Cerebellar nuclear complex (tissue), 1 donor: ENCODE measurements around the gene TMEM163.
"Not testable (repeated sequence)": the region's sequence is repeated elsewhere in the genome, so short reads cannot be mapped to it uniquely, and the experiment has no call there.

Experiments used
- DNase-seq, 2 experiments: peaks; one replicate each; lab custom pipeline; 2025; lab: John Stamatoyannopoulos, UW

Gene TMEM163

DNA sequence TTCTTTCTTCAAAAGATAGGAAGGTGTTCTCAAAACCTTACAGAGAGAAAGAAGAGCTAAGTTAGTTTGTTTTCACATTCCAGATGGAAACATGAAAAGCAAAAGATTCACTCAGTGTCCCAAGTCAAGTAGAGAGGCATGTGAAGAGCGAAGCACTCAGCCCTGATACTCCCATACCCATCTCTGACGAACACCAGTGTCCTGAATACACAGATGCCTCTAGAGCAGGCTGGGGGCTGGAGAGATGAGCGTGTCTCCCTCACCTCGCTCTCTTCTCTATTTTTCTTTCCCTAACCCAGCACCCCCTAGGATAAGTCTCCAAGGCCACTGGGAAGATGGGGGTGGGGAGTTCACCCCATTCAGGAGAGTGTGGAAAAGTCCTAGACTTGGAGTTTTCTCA lies 227.8 kb downstream of the TMEM163 start:
- no peak for DNase-seq

DNA sequence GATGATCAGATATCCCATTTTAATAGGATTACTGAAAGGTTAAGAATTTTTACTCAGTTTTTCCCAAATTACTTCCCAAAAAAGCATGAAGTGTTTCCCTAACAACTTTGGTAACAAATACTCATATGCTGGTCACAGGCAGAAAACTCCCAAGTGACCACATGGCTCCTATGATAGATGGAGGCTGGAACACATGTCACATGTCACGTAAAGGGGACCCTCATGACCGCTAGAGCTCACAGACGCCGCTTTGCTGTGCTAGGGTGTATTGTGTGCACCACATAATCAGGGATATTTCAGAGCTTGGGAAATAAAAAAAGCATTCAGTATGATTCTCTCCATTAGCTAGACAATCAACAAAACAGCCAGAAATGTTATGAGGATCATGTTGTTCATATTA lies 228.2 kb downstream of the TMEM163 start:
- DNase-seq: no peak

DNA sequence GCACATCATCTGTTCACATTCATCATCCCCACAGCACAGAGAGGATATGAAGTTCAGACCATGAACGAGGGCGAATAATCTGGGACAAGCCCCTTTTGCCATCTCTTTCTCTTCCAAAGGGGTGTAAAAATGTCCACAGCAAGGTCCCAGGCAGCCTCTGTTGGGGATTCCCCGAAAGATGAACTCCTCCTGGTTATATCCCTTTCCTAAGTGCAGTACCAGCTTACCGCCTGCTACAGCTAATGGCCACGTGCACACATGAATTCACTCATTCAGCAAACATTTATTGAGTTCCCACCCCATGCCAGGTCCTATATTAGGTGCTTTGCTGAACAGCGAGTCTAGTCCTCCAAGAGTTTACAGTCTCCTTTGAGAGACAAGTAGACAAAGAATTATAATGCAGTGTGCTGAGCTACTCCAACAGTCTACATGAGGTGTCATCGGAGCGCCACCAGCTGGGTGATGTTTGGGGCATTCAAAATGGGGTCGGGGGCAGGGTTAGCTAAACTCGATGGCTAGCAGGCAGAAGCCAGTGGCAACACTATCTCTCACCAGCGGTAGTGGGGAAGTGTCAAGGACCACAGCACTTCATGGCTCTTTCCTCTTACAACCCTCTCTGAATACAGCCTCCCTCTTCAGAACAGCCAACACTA lies 228.9 kb downstream of the TMEM163 start:
- DNase-seq: no peak

DNA sequence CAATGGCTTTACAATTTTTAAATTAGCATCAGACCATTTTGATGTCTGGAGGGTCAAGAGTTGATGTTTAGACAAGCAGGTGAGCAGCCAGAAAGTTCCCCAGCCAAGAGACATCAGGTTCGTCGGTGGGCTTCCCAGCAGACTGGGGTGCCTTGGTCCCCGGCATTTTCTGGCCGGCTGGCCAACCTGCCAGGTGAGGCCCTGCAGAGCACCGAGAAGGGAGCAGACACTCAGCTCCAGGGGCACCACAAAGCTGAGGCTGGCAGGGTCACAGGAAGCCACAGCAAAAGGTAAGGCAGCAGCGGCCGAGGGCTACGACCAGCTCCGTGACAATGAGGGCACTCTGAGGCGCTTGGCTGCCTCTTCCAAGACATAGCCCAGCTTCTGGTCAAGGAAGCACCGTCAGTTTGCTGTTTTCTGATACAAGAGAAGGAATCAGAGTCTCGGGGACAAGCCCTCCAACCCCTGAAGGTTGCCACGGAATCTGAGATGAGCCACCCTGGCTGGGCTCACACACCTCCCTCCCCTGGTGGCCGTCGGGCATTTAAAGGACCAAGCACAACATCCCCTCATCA lies 235.9 kb downstream of the TMEM163 start:
- no peak for DNase-seq

DNA sequence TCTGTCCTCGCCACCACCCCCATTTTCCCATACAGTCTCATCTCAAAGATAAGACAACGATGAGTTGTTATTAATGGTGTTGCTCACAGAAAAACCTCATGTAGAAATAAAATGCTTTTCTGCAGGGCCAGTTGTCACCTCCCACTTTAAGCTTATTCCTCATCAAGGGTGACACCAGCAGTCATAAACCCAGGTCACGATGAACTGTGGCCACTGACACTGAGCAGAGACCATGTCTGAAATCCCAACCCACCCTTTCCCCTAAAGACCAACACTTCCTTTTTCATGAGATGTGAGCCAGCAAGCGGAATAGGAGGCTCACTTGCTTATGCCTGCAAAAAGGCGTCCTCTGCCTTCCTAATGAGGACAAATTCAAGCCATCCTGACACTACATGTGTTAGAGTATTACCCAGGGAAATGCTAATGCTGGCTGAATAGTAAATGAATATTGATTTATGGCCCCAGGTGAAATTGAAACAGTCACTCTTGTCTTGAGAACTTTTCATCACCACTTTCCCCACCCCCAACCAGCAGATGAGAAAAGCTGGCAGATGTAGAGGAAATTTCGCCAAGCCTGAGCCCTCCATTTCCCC lies 236.6 kb downstream of the TMEM163 start:
- no peak for DNase-seq

DNA sequence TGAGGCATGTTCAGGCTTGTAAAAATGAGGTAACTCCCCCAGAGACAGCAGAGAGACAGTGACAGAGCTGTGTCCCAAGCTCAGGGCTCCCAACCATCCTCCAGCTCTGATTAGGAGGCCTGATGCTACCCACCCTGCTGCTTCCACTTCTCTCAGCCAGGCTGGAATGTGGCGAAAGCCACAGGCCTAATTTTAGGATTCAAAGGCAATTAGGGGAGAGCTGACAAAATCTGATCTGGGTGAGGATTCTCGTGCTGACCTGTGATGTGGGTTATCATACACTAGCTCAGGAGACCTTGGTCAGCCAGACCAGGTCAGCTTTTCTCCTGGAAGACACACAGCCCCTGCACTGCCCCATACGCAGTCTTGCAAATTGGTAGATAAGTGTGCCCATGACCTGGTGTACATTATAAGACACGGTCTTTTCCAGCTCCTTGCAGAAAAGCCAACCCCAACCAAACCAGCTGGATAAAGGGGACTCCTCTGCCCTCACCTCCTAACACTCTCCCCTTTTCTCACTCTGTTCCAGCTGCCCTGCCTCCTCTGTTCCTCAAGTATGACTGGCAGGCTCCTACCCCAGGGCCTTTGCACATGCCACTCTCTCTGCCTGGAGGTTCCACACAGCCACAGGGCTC lies 239.0 kb downstream of the TMEM163 start:
- DNase-seq: no peak

DNA sequence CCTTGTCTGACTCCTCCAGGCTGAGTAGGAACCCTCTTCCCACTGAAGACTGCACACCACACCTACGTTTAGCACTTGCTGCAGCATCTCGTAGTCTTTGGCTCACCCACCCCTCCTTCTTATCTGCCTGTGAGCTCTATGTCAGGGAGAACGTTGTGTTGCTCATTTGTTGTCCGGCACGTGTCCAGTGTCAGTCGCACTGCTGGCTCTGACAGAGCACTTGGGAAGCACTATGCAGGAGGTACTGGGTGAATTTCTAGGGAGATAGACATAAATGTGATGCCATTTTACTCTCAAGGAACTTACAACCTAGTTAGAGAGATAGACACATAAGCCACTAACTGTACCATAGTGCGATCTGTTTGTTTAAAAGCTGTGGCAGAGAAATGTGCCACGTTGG lies 241.8 kb downstream of the TMEM163 start:
- DNase-seq: not testable (repeated sequence)

DNA sequence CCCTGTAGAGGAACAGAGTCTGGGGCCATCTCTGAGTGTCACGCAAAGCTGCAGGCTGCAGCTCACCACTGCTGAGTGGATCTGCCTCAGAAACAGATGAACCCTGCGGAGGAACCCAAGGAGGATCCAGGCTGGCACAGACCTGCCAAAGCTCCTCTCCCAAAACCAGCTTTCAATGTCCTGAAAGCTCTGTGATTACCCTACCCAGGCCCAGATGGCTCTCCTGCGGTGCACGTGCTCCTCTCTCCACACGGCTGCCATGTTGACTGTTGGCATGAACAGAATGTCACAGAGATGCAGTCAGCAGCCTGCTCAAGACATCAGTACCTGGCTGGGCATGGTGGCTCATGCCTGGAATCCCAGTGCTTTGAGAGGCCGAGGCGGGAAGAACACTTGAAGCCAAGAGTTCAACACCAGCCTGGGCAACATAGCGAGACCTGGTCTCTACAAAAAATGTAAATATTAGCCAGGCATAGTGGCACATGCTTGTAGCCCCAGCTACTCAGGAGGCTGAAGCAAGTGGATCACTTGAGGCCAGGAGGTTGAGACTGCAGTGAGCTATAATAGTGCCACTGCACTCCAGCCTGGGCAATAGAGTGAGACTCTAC lies 248.1 kb downstream of the TMEM163 start:
- DNase-seq: no peak

DNA sequence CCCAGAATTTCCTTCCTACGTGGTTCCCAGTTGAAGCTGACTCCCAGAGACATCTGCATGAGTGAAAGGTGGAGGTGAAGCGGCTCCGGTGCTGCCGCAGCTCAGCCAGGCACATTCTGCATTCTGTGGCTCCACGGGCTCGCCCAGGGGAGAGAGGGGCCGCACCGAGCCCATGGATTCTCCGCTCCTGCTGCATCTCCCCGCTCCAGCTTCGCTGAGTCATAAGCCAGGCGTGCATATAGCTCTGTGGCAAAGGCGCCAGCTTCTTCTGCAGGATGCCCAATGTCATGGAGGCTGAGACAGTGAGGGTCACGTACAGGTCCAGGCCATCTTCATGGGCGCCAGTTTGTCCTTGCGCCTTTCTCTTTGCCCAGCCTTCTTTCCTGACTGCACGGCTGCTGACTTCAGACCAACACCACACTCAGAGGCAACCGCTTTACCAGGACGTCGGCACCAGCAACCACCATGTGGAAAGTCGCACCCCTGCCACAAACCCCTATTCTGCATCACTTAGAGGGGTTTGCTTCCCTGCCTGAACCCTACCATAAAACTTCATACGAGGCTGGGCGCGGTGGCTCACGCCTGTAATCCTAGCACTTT lies 249.2 kb downstream of the TMEM163 start:
- DNase-seq: no peak

DNA sequence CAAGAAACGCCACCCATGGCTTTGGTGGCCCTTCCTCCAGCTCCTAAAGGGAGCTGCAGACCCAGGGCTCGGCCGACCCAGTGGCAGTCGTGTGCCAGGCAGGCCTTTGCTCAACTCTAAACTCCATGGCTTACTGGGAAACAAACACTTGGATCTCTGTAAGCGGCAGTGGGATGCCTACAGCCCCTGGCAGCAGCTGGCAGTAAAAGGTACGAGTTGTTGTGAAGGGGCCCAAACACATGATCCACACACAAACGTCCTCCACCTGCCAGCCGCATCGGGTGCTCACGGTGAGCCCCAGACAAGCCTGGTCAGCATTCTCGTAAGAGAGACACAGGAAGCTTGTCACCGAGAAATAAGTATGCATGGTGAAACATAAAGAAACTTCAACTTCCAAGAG lies 250.0 kb downstream of the TMEM163 start:
- DNase-seq: no peak

DNA sequence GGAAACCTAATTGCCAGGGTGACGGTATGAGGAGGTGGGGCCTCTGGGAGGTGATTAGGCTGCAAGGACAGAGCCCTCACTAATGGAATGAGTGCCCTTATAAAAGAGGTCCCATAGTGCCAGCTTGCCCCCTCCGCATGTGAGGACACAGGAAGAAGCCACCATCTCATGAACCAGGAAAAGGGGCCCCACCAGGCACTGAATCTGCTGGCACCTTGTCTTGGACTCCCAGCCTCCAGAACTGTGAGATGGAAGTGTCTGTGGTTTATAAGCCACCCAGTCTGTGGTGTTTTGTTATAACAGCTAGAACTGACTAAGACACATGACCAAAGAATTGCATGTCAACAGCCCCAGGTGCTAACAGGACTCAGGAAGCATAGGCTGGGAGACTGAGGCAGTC lies 250.6 kb downstream of the TMEM163 start:
- DNase-seq: no peak

DNA sequence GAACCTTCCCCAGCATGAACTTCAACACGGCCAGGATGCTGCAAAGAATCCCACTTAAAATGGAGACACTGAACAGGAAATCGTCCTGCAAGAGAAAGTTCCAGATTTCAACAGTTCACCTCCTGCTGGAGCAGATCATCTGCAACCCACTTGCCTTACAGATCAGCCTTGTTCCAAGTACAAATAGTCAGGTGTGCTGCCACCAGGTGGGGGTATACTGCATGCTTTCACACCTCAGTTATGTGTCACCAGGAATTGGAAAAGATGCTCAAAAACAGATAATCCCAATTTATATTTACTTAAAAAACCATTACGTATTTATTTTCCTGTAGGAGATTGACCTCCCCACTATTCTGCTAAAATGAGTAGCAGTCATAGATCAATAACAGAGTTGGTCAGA lies 252.7 kb downstream of the TMEM163 start:
- DNase-seq: peak; percentile 35 to 63

DNA sequence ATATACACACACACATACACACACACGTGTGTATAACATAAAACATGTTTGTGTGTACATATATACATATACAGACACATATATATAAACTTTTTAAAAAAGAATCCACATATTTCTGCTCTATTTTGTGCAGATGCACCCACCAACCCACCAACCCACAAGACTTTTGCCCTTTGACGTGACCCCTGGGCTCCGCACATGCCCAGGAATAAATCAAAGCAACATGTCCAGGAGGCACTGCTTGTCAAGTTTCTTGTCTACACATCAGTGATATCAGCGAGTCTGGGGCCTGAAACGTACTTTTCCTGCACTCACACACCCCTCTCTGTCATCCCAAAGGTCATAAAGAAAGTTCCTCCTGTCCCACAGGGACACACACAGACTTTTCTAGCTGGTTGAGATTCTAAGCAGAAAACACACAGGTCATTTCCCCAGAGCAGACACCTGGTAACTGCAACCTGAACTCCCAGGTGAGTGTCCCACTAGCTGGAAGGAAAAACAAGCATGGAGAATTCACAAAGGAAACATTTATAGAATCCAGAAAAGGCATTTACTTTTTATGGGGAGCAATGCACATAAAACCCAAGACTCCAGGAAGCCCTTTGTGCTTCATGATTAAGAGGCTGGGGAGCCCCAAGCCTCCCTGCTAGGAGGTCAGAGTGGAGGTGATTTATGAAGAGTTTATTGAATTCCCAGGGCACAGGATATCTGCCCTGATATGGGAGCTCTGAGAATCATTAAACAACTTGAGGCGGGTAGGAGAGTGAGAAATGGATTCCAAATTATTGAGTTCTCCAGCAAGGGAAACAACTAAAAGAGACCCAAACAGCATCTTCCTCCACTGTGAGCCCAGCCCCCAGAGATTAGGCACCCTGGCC lies 253.3 kb downstream of the TMEM163 start:
- no peak for DNase-seq

DNA sequence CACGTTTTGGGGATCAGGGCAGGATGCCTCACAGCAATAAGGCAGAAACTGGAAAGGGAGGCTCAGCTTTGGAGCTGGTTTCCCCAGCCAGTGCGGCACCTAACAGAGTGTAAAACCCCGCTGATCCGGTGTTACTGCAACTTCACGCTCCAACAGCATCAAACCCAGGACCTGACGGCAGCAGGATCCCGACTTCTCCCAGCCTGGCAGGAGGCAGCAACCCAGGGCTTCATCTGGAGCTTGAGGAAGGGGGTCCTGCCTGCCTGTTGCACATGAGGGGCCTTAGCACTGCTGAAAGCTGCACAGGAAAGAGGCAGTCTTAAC lies 255.1 kb downstream of the TMEM163 start:
- DNase-seq: no peak

DNA sequence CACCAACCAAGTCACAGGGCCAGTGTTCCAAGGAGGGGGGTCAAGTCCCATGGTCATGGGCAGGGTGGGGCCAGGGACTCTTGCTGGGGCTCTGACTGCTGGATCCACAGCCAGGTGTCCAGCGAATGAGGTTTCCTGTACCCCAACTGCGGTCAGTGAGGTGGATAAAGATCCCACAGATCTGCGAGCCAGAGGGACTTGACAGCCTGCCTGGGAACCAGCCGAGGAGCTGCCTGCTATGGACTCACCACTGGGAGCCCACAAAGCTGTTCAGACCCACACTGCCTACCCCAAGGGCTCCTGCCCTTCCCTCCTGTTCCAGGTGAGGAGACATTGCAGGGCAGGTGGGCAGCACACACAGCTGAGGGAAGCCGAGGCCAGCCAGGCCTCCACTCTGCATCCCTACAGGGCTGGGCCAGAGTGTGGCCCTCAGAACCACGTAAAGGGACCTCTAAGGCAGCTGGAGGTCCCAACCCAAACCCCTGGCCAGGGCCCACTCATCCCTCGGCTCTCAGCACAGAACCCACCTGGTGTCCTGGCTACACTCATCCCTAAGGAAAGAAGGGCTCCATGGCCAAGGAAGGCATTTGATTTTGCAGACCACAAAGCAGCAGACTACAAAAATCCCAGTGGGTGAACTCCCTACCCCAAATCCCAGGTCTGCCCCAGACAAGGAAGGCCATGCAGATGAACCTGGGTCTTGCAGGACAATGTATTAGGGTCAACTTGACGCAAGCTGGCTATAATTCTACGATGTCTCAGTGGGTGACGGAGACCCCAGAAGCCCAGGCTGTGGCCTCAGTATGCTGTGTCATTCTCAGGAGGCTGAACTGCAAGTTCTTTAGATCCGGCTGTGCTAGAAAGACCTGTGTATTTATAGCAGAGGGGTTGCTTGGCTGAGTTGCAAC lies 255.8 kb downstream of the TMEM163 start:
- no peak for DNase-seq

DNA sequence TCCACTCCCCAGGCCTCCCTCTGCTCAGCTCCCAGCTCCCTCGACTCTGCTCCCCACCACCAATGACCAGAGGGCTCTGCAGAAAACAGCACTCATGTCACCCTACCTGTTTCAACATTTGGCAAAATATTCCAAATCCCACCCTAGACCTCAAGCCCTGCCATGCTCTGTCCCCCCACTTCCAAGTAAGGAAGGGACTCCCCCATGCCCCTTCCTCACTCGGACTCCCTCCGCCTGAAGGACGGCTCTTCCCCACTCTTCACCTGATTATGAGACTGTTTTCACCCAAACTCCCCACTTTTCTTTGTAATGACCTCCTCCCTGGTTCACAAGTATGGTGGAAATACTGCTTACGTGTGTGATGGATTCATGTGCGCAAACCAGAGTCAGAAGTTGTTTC lies 256.5 kb downstream of the TMEM163 start:
- no peak for DNase-seq

DNA sequence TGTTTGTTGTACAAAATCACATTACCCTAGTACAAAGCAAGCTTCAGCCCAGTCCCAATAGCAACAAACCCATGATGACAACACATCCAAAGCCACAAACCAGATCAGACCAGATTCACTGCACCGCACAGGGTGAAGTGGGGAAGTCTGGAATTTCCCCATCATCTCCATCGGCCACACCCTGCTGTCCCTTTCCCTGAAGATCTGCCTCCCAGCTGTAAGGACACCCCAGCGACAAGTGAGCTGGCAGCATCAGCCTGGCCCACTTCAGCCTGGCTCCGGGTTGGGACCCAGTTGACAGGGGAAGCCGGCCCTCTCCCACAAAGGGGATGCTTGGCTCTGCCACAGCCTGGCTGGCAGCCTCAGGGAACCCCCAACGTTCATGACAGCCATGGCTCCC lies 257.3 kb downstream of the TMEM163 start:
- DNase-seq: no peak

DNA sequence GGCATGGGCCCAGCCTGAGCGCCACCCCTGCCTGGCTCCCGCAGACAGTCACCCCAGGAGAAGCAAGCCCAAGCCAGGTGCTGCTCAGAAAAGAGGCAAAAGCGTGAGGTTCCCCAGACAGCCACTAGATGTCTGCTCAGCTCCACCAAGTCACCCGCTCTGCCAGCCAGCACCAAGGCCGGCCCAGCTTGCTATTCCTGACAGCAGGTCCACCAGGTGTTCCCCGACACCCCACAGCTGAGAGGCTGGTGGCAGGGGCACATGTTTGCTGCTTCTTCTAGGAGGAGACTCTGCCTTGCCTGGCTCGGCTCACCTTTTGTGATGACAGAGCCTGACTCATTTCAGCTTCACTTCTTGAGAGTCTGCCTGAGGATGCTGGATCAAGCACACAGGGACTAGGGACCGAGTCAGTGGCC lies 258.2 kb downstream of the TMEM163 start:
- peak; percentile 83 to 87 for DNase-seq

DNA sequence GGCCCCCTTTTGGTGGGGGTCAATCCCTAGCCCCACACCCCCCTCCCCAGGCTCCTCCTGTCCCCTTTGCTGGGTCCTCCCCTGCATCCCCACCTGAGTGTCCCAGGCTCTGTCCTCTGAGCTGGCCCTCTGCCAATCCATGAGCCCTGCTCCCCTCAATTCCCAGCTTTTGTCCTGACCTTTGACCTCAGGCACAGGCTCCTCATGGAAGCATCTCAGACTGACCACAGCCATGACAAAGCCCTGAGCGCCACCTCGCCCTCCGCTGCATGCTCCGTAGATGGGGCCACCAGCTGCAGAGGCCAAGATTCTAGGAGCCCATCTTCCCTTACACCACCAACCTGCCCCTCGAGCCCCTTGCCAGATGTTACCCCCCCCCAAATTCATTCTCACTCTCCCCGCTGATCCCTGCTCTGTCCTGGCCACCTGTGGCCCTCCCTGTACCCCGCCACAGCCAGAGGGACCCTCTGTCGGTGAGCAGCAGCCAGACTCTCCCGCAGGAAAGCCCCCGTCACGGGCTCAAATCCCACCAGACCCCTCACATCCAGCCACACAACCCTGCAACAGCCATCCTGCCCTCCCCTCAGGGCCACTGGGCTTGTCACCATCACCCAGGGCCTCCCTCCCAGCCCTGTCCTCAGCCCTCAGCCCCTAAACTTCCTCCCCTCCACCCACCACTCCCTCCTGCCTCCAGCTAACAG lies 258.9 kb downstream of the TMEM163 start:
- no peak for DNase-seq

DNA sequence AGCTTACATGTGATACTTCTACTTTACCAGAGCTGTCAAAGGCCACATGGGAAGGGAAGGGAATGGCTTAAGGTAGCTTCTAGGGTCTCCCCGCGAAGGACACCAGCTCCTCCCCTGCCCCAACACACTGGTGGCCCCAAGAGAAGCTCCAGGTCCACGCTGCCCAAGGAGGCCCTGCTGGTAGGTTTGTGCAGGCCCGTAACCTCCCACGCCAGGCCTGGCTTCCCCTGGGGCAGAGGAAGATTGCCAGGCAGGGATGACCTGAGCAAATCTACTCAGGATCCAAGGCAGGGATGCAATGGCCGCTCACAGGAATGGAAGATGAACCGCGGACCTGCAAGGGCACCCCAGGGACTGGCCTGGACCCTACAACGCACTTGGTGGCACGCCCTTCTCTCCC lies 259.9 kb downstream of the TMEM163 start:
- DNase-seq: no peak
